HG03064 (cell line): ENCODE data around the gene MYO1H.
"Not testable (repeated sequence)": the region's sequence is repeated elsewhere in the genome, so short reads cannot be mapped to it uniquely, and the experiment has no call there.

Experiments used
- ATAC-seq: cut with Tn5 transposase; IDR thresholded peaks from one replicate; pipeline ENCODE4 v1.9.1; 2021; ENCODE audit warnings: low read depth; ENCODE audit not compliant: unreplicated experiment

MYO1H gene

DNA sequence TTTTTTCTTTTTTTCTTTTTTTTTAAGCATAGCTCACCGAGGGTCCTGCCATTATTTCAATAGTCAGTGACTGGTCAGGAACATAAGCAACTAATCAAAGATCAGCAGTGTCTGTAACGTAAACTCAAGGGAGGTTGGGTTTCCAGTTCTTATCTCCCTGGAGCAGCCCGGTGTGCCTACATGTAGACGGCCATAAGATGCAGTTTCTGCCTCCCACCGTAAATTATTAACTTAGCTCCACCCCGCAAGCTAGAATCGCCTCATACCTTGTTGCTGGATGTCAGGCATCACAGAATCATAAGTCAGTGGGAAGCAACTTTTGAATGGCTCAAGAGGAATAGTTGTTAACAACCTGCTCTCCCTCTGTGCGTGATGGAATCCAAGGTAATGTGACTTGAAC lies at the start of gene MYO1H:
MYO1H (plus strand) TSS at position 312 of the 400 bp plus-strand sequence; CDS start at position 373, 61 bp downstream.
- ATAC-seq = no peak

DNA sequence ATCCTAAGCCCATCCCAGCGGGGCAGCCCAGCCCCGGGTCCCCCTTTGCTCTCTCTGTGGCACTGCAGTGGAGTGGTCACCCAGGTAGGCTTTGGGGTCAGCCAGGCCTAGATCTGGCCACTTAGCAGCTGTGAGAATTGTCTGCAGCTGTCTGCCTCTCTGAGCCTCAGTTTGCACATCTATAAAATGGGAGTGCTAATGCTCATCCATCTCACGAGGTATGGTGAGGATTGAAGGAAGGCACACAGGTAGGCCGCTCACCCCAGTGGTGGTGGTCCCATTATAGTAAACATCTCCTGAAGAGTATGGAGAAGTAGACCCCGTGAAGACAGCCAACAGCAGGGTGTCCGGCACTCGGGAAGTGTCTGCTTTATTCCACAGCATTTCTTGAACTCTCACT lies 47.9 kb upstream of the MYO1H start:
- ATAC-seq = no peak

GRCh38 chr12:109301643-109302168 lies 46.0 kb upstream of the MYO1H start:
- no peak for ATAC-seq

- no peak for ATAC-seq
Measured at GRCh38 chr12:109302358-109302757, 45.3 kb upstream of the MYO1H start.

- ATAC-seq = no peak
Measured at GRCh38 chr12:109302770-109303169, 44.9 kb upstream of the MYO1H start.

GRCh38 chr12:109304485-109304884 lies 43.2 kb upstream of the MYO1H start:
- ATAC-seq = no peak

- ATAC-seq = no peak
Measured at GRCh38 chr12:109305547-109305946, 42.2 kb upstream of the MYO1H start.

- no peak for ATAC-seq
Measured at GRCh38 chr12:109307051-109307450, 40.6 kb upstream of the MYO1H start.

GRCh38 chr12:109308534-109309380 lies 38.9 kb upstream of the MYO1H start, which contains the start of gene FOXN4:
Gene FOXN4, minus strand, starts transcription at chr12:109309284. Its CDS starts 963 bp downstream, at chr12:109308321.
- no peak for ATAC-seq

- ATAC-seq = no peak
Measured at GRCh38 chr12:109309381-109310246, 38.1 kb upstream of the MYO1H start.

DNA sequence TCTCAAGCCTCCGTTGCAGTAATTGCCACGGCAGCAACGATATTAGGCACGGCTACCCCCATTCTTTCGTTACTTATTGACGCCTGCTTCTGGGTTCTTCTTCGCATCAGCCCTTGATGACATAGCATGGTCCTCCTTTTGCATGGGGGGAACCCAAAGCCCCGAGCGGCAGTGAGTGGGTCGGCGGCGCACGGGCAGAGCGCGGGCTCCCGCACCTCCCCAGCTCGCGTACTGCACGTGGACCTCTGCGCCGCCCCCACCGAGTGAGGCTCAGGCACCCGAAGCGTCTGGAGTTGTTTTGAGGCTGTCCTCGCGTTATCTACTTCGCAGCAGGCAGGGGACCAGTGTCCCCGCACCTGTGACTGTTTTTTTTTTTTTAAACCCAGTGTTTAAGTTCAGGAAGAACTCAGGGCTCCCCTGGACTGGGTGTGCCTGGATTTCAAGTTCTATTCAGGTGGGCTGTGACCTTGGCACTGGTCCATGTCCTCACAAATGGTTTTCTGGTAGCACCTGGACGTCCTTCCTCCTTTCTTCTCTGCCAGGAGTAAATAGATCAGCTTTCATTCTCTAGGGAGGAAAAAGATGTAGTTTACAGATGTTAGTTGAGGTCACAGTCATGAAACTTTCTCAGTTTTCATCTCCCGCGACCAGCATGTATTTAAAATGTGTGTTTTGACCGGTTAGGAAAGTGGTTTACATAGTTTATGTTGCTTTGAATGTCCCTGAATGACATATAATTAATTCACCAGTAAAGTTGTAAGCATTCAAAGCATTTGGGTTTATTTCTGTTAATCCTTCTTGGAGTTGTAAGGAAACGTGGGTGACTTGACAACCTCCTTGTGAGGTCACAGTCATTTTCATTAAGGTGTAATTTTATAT lies 37.2 kb upstream of the MYO1H start:
- ATAC-seq = no peak

DNA sequence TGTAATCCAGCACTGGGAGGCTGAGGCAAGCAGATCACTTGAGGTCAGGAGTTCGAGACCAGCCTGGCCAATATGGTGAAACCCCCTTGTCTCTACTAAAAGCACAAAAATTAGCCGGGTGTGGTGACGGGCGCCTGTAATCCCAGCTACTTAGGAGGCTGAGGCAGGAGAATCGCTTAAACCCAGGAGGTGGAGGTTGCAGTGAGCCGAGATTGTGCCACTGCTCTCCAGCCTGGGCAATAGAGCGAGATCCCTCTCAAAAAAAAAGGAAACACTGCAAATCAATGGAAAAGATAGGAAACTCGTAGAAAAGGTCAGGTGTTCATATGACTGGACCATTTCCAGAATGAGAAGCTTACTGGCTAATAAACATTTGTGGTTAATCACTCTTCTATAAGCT lies 26.4 kb upstream of the MYO1H start:
- not testable (repeated sequence) for ATAC-seq

- ATAC-seq = no peak
Measured at GRCh38 chr12:109329003-109329402, 18.7 kb upstream of the MYO1H start.

DNA sequence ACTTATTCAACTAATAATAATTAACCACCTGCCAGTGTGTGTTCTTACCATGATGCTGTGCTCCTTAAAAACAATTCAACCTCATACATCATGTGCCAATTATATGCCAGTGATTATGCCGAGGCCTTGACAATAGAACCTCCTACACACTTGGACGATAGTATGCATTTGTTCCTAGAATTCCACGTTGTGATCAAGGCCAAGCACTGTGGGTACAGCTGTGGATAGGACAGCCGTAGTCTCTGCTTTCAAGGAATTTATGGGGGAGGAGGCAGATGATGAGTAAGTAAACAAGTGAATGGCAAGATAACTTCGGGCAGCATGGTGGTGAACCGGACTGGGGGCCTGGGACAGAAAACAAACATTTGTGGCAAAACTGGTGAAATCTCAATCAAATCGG lies 18.0 kb upstream of the MYO1H start:
- ATAC-seq = no peak

DNA sequence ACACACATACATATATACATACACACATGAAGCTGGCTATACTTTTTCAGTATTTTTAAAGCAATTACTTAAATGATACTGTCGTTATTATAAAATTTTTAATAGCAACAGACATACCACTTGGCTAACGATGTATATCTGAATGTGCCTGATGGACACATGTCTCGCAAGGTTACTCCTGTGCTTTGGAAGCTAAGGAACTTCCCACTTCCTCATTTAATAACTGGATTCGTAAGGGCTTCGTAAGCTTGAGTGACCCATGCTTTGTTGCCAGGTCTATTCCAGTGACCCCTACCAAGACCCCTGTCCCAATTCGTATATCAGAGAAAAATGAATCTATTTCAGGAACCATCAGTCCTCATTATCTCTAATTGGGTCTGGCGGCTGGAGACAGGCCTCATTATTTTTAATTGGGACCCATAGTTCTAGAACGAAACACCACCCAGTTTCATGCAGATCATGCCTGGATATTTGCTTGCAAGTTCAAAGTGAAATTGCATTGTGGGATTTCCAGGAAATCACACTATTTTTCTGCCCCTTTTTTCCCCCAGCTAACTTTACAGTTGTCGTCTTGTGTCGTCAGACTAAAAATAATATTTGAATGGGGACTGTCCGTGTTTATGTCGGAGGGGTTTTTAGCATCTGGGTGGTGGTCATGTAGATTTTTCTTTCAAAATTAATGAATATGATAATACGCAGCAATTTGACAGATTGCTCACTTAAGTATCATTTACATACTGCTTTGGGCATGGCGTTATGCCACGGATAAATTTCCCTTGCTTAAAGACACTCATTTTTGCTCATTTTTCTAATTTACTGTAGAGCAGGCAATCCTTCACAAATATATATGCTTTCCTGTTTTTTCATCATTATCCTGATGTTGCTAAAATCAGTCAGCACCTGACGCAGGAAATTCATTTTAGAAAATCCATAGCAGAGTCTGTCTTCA lies 17.1 kb upstream of the MYO1H start:
- no peak for ATAC-seq

DNA sequence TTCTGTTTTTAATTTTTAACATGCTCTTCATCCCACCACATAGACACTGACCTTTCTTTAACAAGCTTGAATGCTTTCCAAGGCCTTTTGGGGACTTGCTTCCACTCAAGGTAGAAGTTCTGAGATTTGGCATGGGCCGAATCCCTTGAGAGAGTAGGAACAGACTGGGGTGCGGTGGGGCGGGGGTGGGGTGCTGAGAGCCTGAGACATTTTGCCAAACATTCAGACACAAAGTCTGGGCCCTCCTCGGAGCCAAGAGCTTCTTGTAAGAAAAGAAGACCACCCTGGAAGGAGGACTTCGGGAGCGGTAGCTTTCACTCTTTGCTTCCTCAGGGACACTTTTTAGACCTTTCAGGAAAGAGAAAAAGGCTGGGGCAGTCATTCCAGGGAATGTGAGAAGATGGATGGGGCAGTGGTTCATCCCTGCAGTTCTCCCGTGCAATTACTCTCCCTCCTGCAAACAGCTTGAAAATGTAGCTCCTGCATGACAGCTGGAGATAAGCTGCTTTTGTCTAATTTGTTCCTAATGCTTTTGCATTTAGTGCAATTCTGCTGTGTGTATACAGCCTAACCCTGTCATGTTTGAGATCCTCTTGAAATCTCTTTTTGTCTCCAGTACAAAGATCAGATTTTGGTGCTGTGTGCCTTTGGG lies 16.3 kb upstream of the MYO1H start:
- no peak for ATAC-seq

DNA sequence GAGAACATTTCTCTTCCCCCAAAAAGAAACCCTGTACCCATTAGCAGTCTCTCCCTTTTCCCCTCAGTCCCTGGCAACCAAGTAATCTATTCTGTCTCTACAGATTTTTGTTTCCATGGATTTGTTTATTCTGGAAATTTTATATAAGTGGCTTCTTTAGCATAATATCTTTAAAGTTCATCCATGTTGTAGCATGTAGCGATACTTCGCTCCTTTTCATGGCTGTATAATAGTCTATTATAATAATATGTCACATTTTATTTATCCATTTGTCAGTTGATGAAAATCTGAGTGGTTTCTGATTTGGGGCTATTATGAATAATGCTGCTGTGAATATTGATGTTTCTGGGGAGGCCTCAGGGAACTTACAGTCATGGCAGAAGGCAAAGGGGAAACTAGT lies 12.8 kb upstream of the MYO1H start:
- no peak for ATAC-seq

DNA sequence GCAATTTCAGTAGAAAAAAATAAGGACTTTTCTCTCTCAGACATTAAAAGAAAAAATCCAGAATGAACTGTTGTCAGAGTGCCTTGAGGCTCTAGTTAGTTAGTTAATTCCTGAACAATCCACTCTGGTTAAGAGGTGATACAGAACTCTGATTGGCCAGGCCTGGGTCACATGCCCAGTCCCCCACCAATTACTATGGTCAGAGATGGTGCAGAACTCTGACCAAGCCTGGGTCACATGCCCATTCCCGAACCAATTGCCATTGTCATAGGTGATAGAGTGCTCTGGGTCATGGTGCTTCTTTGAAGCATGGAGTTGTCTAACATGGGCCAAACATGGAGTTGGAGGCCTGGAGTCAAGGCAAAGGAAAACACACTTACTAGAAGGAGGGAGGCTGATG lies 11.1 kb upstream of the MYO1H start:
- no peak for ATAC-seq

- ATAC-seq = no peak
Measured at GRCh38 chr12:109343677-109344076, 4.0 kb upstream of the MYO1H start.
